Heart right ventricle (tissue), 16 donors: ENCODE measurements around the gene GTPBP10. TPM values are rescaled to one million over a fixed set of nuclear protein-coding genes. Genes with fewer than 3 reads are reported as not detected.

Experiments used
- ATAC-seq, 8 donors: fragments of 200-7000 bp; cut with Tn5 transposase; one replicate each; pipeline ENCODE4 v1.9.1; 2020; ENCODE audit warnings: mild to moderate bottlenecking in 8 of 8, moderate library complexity in 8 of 8, moderate number of reproducible peaks in 1 of 8
- DNase-seq, 2 donors: peaks; one replicate each; pipeline ENCODE4 v3.0.0-alpha.2; 2020
- H3K27ac ChIP-seq, 10 donors: fragments of 200-600 bp; sonication (generic) in 2 of 10; one replicate each; pipeline versions ENCODE4 v1.5.0 to v1.8.0; 2020 to 2022; ENCODE audit warnings: mild to moderate bottlenecking in 3 of 10
- H3K27me3 ChIP-seq, 7 donors: fragments of 200-600 bp; one replicate each; pipeline ENCODE4 v1.8.0; 2021 to 2022; ENCODE audit warnings: mild to moderate bottlenecking in 2 of 7
- H3K36me3 ChIP-seq, 9 donors: fragments of 200-600 bp; sonication (generic) in 1 of 9; one replicate each; pipeline versions ENCODE4 v1.5.0 to v1.8.0; 2020 to 2022; ENCODE audit warnings: mild to moderate bottlenecking in 2 of 9
- H3K4me1 ChIP-seq, 9 donors: fragments of 200-600 bp; sonication (generic) in 1 of 9; one replicate each; pipeline versions ENCODE4 v1.5.0 to v1.8.0; 2020 to 2022; ENCODE audit warnings: mild to moderate bottlenecking in 4 of 9
- H3K4me3 ChIP-seq, 10 donors: fragments of 200-600 bp; sonication (generic) in 2 of 10; one replicate each; pipeline versions ENCODE4 v1.5.0 to v1.8.0; 2020 to 2022; ENCODE audit warnings: mild to moderate bottlenecking in 7 of 10, moderate library complexity in 2 of 10
- H3K9me3 ChIP-seq, 11 donors: fragments of 200-600 bp in 10 of 11; sonication (generic) in 2 of 11; one replicate each; pipeline versions ENCODE4 v1.5.0 to v1.8.0; 2013 to 2022; ENCODE audit warnings: mild to moderate bottlenecking in 2 of 11, control low read depth in 1 of 11, moderate library complexity in 1 of 11
- whole genome bisulfite sequencing, 2 donors: extraction: QIAGEN DNeasy Blood & Tissue Kit; methylation state at CpG; one replicate each; pipeline ENCODE4 v1.1.7; 2013; ENCODE audit warnings: inconsistent platforms in 1 of 2; 5-methylcytosine and 5-hydroxymethylcytosine counted together
- intact Hi-C, 10 donors: fragments of 100-400 bp; cut with DNase I; formaldehyde crosslinking; loops; one replicate each; pipeline versions ENCODE4 v1.11.1 to v1.14.2; 2022
- polyA plus RNA-seq, 2 donors: library from polyadenylated mRNA; stranded (reverse); fragments of 200-250 nt; gene quantifications; one replicate each; pipeline ENCODE4 v1.2.3, GENCODE V29; 2013
- total RNA-seq, 10 donors: library from RNA; stranded (reverse); fragmentation: NEBNext Ultra II Directional in 3 of 10; extraction: Animal tissue kit (Norgen Biotek cat#: 25700) in 3 of 10; gene quantifications; one replicate each; pipeline versions ENCODE4 v1.2.1 to v1.2.4, GENCODE V29; 2021 to 2023
- TF ChIP-seq, protein P1 (sequence below), 9 donors: fragments of 200-600 bp; sonication (generic) in 2 of 9; IDR thresholded peaks; one replicate each; pipeline versions ENCODE4 v1.5.0 to v1.8.0; 2021 to 2022; ENCODE audit warnings: antibody characterized with exemption in 9 of 9, mild to moderate bottlenecking in 5 of 9, moderate library complexity in 1 of 9
- donor health status: Arrhythmogenic right ventricular cardiomyopathy.
- donor health status: ischemic (EF 13 %, LVEDD 7.1; RV severe dilation, severe dysfunction).
- donor health status: healthy with polysubstance abuse.
- donor health status: DM: no; HTN: yes; CAD: no.
- donor health status: DM: no; HTN: no; CAD: no.
- donor health status: ischemic (EF 25% LVEDD 6.9; RV normal size, moderate dysfunction).
- donor health status: ischemic (EF 25% LVEDD 5.7; RV mildly dilated, moderate dysfunction).
- donor health status: healthy.
- donor health status: DM: yes; HTN: yes; CAD: no.
- donor health status: Ischemic cardiomyopathy.
- donor health status: ischemic (EF 35%, LVEDD 5.7; RV mildly dilated, moderate dysfunction).
- donor health status: nonischemic (EF 11% LVEDD 7.7; RV severe dilation, severe dysfunction).
- donor health status: DM: yes; HTN: yes; CAD: no.
- donor health status: PGD.
- donor health status: ischemic (EF 29% LVEDD 5.4; RV normal size, mild dysfunction).
- donor health status: nonischemic (EF 23%, LVEDD 6.1; RV moderate dilation, normal function).

Gene GTPBP10
- total and polyA plus RNA-seq, 12 donors = 15.5 to 27.6 (median 23.4) TPM

- Histone ChIP-seq H3K36me3 (no peaks in the 10 kb centered on the region), H3K27me3 (peaks cover 9 to 83% (median 65%) of the 10 kb centered on the region in 7 donors), H3K27ac (no peak overlapping the region), H3K9me3 (no peaks in the 10 kb centered on the region), H3K4me3 (no peak overlapping the region), H3K4me1 (peaks cover 0 to 8% (median 5%) of the 10 kb centered on the region in 9 donors)
- WGBS, 2 donors = 79 to 83% methylated on average over 7 of the region's 7 CpGs
- ATAC-seq (no peak), DNase-seq (no peak)
- TF ChIP-seq, protein P1, sequence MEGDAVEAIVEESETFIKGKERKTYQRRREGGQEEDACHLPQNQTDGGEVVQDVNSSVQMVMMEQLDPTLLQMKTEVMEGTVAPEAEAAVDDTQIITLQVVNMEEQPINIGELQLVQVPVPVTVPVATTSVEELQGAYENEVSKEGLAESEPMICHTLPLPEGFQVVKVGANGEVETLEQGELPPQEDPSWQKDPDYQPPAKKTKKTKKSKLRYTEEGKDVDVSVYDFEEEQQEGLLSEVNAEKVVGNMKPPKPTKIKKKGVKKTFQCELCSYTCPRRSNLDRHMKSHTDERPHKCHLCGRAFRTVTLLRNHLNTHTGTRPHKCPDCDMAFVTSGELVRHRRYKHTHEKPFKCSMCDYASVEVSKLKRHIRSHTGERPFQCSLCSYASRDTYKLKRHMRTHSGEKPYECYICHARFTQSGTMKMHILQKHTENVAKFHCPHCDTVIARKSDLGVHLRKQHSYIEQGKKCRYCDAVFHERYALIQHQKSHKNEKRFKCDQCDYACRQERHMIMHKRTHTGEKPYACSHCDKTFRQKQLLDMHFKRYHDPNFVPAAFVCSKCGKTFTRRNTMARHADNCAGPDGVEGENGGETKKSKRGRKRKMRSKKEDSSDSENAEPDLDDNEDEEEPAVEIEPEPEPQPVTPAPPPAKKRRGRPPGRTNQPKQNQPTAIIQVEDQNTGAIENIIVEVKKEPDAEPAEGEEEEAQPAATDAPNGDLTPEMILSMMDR (IDR thresholded peaks at IDR 0.05) = no peak
- intact Hi-C loops = no loop called here
Measured at GRCh38 chr7:90320014-90320413, 26.5 kb upstream of the GTPBP10 start.

GRCh38 chr7:90320418-90320800 lies 26.1 kb upstream of the GTPBP10 start:
- Histone ChIP-seq H3K9me3 (no peaks in the 10 kb centered on the region), H3K4me3 (peak overlapping the region in 2 of 10 donors; percentile 26 to 44), H3K36me3 (no peaks in the 10 kb centered on the region), H3K27me3 (peaks cover 9 to 86% (median 66%) of the 10 kb centered on the region in 7 donors), H3K4me1 (peaks cover 0 to 8% (median 5%) of the 10 kb centered on the region in 9 donors), H3K27ac (no peak overlapping the region)
- DNase-seq (no peak), ATAC-seq (no peak)
- intact Hi-C loops = no loop called here
- 35 to 44% methylated on average over 7 of the region's 7 CpGs for WGBS, 2 donors
- TF ChIP-seq, protein P1 (IDR thresholded peaks at IDR 0.05) = no peak

- ATAC-seq = peak in 2 of 8 donors; percentile 37 to 70
- intact Hi-C loops = no loop called here
Measured at GRCh38 chr7:90320801-90321494, 25.6 kb upstream of the GTPBP10 start, which contains the start of gene FAM237B. FAM237B (minus strand) TSS chr7:90321304; CDS start chr7:90319748, 1,556 bp downstream.

DNA sequence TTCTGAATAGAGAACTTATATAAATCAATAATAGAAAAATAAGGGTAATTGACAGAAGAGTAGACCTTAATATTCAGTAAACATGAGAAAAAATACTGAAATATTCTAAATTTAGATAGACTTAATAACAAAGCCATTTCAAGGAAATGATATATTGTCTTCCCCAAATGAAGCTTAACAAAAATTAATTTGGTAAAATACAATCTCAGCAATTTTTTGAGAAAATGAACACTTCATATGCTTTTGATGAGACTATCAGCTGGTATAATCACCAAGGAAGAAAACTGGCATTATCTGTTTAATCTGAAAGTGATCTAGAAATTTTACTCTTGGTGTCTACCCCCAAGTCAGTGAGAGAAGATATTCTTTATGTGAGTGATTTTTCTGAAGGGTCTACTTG lies 23.7 kb upstream of the GTPBP10 start:
- H3K9me3 ChIP-seq = no peaks in the 10 kb centered on the region
- intact Hi-C loops = no loop called here
- DNase-seq = no peak
- no peak for ATAC-seq
- no peak overlapping the region for H3K4me3 ChIP-seq
- H3K4me1 ChIP-seq = peaks cover 0 to 8% (median 5%) of the 10 kb centered on the region in 9 donors
- H3K36me3 ChIP-seq = no peaks in the 10 kb centered on the region
- H3K27ac ChIP-seq = no peak overlapping the region
- TF ChIP-seq, protein P1 (IDR thresholded peaks at IDR 0.05) = no peak
- H3K27me3 ChIP-seq = peaks cover 9 to 85% (median 65%) of the 10 kb centered on the region in 7 donors

More at GRCh38 chr7:90320801-90321494, 25.6 kb upstream of the GTPBP10 start, which contains the start of gene FAM237B:
- TF ChIP-seq, protein P1 (IDR thresholded peaks at IDR 0.05) = no peak
- no peaks in the 10 kb centered on the region for H3K36me3 ChIP-seq
- H3K4me3 ChIP-seq = peak within 1 kb of the TSS in 9 of 10 donors; percentile 18 to 44 (median 31)
- H3K9me3 ChIP-seq = no peaks in the 10 kb centered on the region
- peaks cover 0 to 8% (median 5%) of the 10 kb centered on the region in 9 donors for H3K4me1 ChIP-seq
- peaks cover 9 to 91% (median 66%) of the 10 kb centered on the region in 7 donors for H3K27me3 ChIP-seq
- no peak for DNase-seq
- 1 to 4% methylated on average over 60 to 62 of the region's 62 CpGs for WGBS, 2 donors
- no peak within 1 kb of the TSS for H3K27ac ChIP-seq
